Stimulated activated CD8-positive, alpha-beta memory T cell treated with anti-CD3 and anti-CD28 coated beads, Interleukin-15, amount 100 ng/mL, for 4 hours (primary cell): Measurements from ENCODE around the gene BCL2.
A peak's percentile ranks its signal among the peaks of the same experiment; 100 is the strongest.
"Not testable (repeated sequence)": the region's sequence is repeated elsewhere in the genome, so short reads cannot be mapped to it uniquely, and the experiment has no call there.

Experiments used
- DNase-seq, 2 donors: peaks; one replicate each; pipeline ENCODE4 v3.0.0-alpha.2; 2020; ENCODE audit warnings: low read depth in 2 of 2

Gene BCL2

GRCh38 chr18:63234432-63234831 lies 85.1 kb downstream of the BCL2 start:
- no peak for DNase-seq

- DNase-seq: peak in 1 of 2 donors; percentile 27
These were observed 86.2 kb downstream of the BCL2 start for GRCh38 chr18:63233334-63233733.

GRCh38 chr18:63232826-63233225 lies 86.7 kb downstream of the BCL2 start:
- DNase-seq: no peak

- no peak for DNase-seq
These were observed 89.6 kb downstream of the BCL2 start for GRCh38 chr18:63229971-63230370.

- no peak for DNase-seq
These were observed 94.1 kb downstream of the BCL2 start for GRCh38 chr18:63225434-63225833.

- peak in 1 of 2 donors; percentile 35 for DNase-seq
These were observed 94.9 kb downstream of the BCL2 start for GRCh38 chr18:63224630-63225029.

GRCh38 chr18:63223837-63224236 lies 95.7 kb downstream of the BCL2 start:
- DNase-seq: no peak

- no peak for DNase-seq
These were observed 98.7 kb downstream of the BCL2 start for GRCh38 chr18:63220903-63221302.

GRCh38 chr18:63218472-63218871 lies 101.1 kb downstream of the BCL2 start:
- DNase-seq: no peak

GRCh38 chr18:63216516-63217311 lies 102.9 kb downstream of the BCL2 start:
- no peak for DNase-seq

GRCh38 chr18:63213936-63214671 lies 105.5 kb downstream of the BCL2 start:
- no peak for DNase-seq

GRCh38 chr18:63213331-63213900 lies 106.2 kb downstream of the BCL2 start:
- DNase-seq: no peak

- no peak for DNase-seq
These were observed 109.0 kb downstream of the BCL2 start for GRCh38 chr18:63210521-63210920.

- DNase-seq: no peak
These were observed 110.9 kb downstream of the BCL2 start for GRCh38 chr18:63208676-63209075.

GRCh38 chr18:63207835-63208234 lies 111.7 kb downstream of the BCL2 start:
- DNase-seq: no peak

GRCh38 chr18:63207143-63207790 lies 112.3 kb downstream of the BCL2 start:
- DNase-seq: no peak

GRCh38 chr18:63206433-63207142 lies 113.0 kb downstream of the BCL2 start:
- DNase-seq: no peak

GRCh38 chr18:63205791-63206252 lies 113.7 kb downstream of the BCL2 start:
- no peak for DNase-seq

- no peak for DNase-seq
These were observed 116.1 kb downstream of the BCL2 start for GRCh38 chr18:63203497-63203896.

- no peak for DNase-seq
These were observed 116.7 kb downstream of the BCL2 start for GRCh38 chr18:63202828-63203227.

- not testable (repeated sequence) for DNase-seq
These were observed 118.1 kb downstream of the BCL2 start for GRCh38 chr18:63201456-63201855.
